ENCODE data around the gene PHACTR1. TPM values are rescaled to one million over a fixed set of nuclear protein-coding genes. Genes with fewer than 3 reads are reported as not detected.

Gene PHACTR1
- total and polyA plus RNA-seq, 7 donors = 0.60 to 7.5 (median 3.7) TPM

DNA sequence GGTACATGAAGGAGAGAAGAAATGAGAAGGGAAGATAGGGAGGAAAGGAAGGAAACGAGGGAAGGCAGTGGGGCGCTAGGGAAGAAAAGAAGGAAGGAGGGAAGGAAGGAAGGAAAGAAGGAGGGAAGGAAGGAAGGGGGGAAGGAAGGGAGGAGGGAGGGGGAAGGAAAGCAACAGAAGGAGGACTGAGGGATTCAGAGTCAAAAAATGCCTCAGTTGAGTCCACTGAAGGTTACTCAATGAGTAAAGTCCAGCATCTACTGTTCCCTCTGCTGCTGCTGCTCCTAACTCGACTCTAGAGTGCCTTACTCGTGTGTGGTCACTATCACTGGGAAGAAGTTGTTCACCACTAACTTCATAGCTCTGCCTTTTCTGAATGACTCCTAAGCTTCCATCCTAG is 33.8 kb downstream of the PHACTR1 start:
- 25 to 28% methylated on average over 4 of the region's 4 CpGs for WGBS, 2 donors
- no peak overlapping the region for H3K4me3 ChIP-seq
- no peak overlapping the region for H3K27ac ChIP-seq
- H3K4me1 ChIP-seq = peaks cover 0 to 7% (median 5%) of the 10 kb centered on the region in 4 donors
- TF ChIP-seq POLR2A (IDR thresholded peaks at IDR 0.05) (no peak), EP300 (IDR thresholded peaks at IDR 0.05) (no peak), POLR2AphosphoS5 (IDR thresholded peaks at IDR 0.05) (no peak)
- TF ChIP-seq, protein P1, sequence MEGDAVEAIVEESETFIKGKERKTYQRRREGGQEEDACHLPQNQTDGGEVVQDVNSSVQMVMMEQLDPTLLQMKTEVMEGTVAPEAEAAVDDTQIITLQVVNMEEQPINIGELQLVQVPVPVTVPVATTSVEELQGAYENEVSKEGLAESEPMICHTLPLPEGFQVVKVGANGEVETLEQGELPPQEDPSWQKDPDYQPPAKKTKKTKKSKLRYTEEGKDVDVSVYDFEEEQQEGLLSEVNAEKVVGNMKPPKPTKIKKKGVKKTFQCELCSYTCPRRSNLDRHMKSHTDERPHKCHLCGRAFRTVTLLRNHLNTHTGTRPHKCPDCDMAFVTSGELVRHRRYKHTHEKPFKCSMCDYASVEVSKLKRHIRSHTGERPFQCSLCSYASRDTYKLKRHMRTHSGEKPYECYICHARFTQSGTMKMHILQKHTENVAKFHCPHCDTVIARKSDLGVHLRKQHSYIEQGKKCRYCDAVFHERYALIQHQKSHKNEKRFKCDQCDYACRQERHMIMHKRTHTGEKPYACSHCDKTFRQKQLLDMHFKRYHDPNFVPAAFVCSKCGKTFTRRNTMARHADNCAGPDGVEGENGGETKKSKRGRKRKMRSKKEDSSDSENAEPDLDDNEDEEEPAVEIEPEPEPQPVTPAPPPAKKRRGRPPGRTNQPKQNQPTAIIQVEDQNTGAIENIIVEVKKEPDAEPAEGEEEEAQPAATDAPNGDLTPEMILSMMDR (IDR thresholded peaks at IDR 0.05) = no peak
- intact Hi-C loops (cut with DNase I) = no loop called here
- DNase-seq = no peak
- H3K27me3 ChIP-seq = peaks cover 11 to 48% (median 24%) of the 10 kb centered on the region in 3 donors
- H3K9me3 ChIP-seq = no peaks in the 10 kb centered on the region
- no peaks in the 10 kb centered on the region for H3K36me3 ChIP-seq

DNA sequence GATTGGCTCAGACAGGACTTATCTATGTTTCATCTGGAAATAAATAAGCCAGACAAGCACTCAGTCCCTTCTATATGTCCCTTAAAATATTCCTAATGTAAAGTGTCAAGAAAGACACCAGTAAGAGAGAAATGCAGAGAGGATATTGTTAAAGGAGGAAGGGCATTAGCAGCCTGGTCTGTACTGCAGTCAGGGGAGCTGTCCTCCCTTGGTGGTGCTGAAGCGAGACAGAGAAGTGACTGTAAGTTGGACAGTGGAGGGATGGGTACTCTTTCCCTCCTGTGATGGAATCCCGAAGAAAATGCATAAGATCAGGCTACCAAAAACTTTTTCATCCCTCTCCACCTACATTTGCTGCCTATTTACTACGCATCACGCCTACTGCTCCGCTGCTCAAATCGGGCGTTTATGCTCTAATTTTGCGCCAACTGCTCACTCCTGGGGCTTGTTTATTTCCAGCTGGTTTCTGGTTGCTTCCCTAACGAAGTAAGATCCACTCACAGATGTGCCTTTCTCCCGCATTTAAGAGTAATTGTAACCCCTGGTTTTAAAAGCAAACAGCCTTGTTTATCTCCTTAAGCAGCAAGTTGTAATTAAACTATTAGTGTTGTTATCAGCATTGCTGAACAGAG is 35.2 kb downstream of the PHACTR1 start:
- intact Hi-C loops (cut with DNase I) = no loop called here
- Histone ChIP-seq H3K27ac (no peak overlapping the region), H3K27me3 (peaks cover 11 to 43% (median 24%) of the 10 kb centered on the region in 3 donors), H3K4me3 (no peak overlapping the region), H3K36me3 (no peaks in the 10 kb centered on the region), H3K9me3 (no peaks in the 10 kb centered on the region), H3K4me1 (peaks cover 0 to 7% (median 5%) of the 10 kb centered on the region in 4 donors)
- DNase-seq = no peak
- WGBS, 2 donors = 35 to 45% methylated on average over 10 of the region's 10 CpGs
- TF ChIP-seq POLR2A (IDR thresholded peaks at IDR 0.05) (no peak), EP300 (IDR thresholded peaks at IDR 0.05) (no peak), POLR2AphosphoS5 (IDR thresholded peaks at IDR 0.05) (no peak)
- TF ChIP-seq, protein P1 (IDR thresholded peaks at IDR 0.05) = no peak

DNA sequence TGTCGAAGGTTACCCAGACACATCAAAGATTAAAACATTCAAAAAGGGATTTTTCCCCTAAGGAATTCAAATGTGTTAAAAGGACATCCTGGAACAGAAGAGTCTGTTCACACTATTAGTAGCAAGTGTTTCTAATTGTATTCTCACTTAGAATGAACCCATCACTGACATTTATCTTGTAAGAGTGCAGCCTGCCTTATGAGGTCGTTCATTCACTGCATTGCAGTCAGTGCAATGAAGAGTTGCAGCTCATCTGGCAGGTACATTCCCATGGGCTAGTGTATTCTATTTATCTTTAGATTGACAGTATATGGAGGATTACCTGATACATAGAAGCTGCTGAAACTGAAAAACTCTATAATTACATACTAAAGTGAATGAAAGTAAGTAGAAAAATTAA is 36.5 kb downstream of the PHACTR1 start:
- Histone ChIP-seq H3K9me3 (no peaks in the 10 kb centered on the region), H3K4me1 (peaks cover 0 to 7% (median 5%) of the 10 kb centered on the region in 4 donors), H3K36me3 (no peaks in the 10 kb centered on the region), H3K4me3 (no peak overlapping the region), H3K27ac (no peak overlapping the region), H3K27me3 (peaks cover 11 to 32% (median 19%) of the 10 kb centered on the region in 3 donors)
- no peak for TF ChIP-seq EP300 (IDR thresholded peaks at IDR 0.05)
- TF ChIP-seq POLR2A (IDR thresholded peaks at IDR 0.05) = no peak
- no peak for TF ChIP-seq POLR2AphosphoS5 (IDR thresholded peaks at IDR 0.05)
- TF ChIP-seq, protein P1 (IDR thresholded peaks at IDR 0.05) = no peak
- 73 to 82% methylated on average over 2 of the region's 2 CpGs for WGBS, 2 donors
- intact Hi-C loops (cut with DNase I) = no loop called here
- DNase-seq = no peak

DNA sequence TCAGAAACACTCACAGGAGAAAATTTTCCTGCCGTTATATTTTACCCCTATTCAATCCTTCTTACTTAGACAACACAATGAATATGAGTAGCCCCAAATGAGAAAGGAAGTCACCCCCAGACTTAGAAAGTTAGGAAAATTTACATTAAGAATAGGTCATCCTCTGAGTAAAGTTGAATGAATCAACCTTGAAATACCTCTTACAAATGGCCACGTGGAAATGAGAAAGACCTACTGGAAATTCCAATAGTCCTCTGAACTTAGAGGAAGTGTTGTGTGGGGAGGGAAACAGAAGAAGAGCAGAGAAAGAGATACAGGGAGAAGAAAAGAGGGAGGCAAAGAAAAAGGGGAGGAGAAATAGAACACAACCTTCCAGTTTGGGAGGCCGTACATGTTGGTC is 43.7 kb downstream of the PHACTR1 start:
- no peaks in the 10 kb centered on the region for H3K4me1 ChIP-seq
- no peak overlapping the region for H3K4me3 ChIP-seq
- DNase-seq = no peak
- intact Hi-C loops (cut with DNase I) = no loop called here
- no peak overlapping the region for H3K27ac ChIP-seq
- no peaks in the 10 kb centered on the region for H3K27me3 ChIP-seq
- no peaks in the 10 kb centered on the region for H3K9me3 ChIP-seq
- 85 to 90% methylated on average over 3 of the region's 3 CpGs for WGBS, 2 donors
- TF ChIP-seq EP300 (IDR thresholded peaks at IDR 0.05) = no peak
- TF ChIP-seq POLR2AphosphoS5 (IDR thresholded peaks at IDR 0.05) = no peak
- no peak for TF ChIP-seq POLR2A (IDR thresholded peaks at IDR 0.05)
- TF ChIP-seq, protein P1 (IDR thresholded peaks at IDR 0.05) = no peak
- no peaks in the 10 kb centered on the region for H3K36me3 ChIP-seq

DNA sequence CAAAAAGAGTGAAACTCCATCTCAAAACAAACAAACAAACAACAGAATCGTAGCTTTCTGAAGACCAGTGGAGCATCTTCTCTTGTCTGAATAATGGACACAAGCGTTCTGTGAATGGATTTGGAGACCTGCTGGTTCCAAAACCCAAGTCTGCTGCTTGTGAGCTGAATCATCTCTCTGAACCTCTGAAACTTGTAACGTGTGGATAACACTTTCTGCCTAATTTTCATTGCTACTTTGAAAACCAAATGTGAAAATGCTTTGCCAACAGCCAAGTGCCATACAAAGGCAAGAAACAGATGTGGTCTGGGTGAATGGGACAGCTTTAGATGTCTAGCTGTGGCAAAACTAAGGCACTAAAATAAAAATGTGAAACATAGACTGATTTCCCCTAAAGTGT is 44.3 kb downstream of the PHACTR1 start:
- TF ChIP-seq, protein P1 (IDR thresholded peaks at IDR 0.05) = no peak
- no peak for TF ChIP-seq POLR2AphosphoS5 (IDR thresholded peaks at IDR 0.05)
- TF ChIP-seq POLR2A (IDR thresholded peaks at IDR 0.05) = no peak
- no peak for TF ChIP-seq EP300 (IDR thresholded peaks at IDR 0.05)
- no peak for DNase-seq
- Histone ChIP-seq H3K27me3 (no peaks in the 10 kb centered on the region), H3K4me3 (no peak overlapping the region), H3K9me3 (no peaks in the 10 kb centered on the region), H3K4me1 (no peaks in the 10 kb centered on the region), H3K27ac (no peak overlapping the region), H3K36me3 (no peaks in the 10 kb centered on the region)
- 65 to 83% methylated on average over 3 of the region's 3 CpGs for WGBS, 2 donors
- intact Hi-C loops (cut with DNase I) = no loop called here
